Gastroesophageal sphincter (tissue), 3 donors: ENCODE results near the gene FARSA.

ENCODE experiments used
- CTCF ChIP-seq, 4 experiments: fragments of 200-600 bp in 2 of 4; fragments of 450-650 bp in 2 of 4; sonication (generic) in 1 of 4; IDR thresholded peaks; one replicate each; pipeline ENCODE4 v1.5.1; 2017 to 2019; ENCODE audit warnings: antibody characterized with exemption in 4 of 4, mild to moderate bottlenecking in 2 of 4, moderate library complexity in 2 of 4
- EP300 ChIP-seq: sonication (generic); formaldehyde crosslinking; IDR thresholded peaks from one replicate; pipeline ENCODE4 v1.6.1; 2017; ENCODE audit warnings: antibody characterized with exemption, mild to moderate bottlenecking
- POLR2A ChIP-seq, 2 donors: fragments of 450-650 bp; IDR thresholded peaks; one replicate each; pipeline ENCODE4 v1.6.1; 2017; ENCODE audit warnings: antibody characterized with exemption in 2 of 2, mild to moderate bottlenecking in 2 of 2, moderate library complexity in 1 of 2
- POLR2AphosphoS5 ChIP-seq: sonication (generic); formaldehyde crosslinking; IDR thresholded peaks from one replicate; pipeline ENCODE4 v1.6.1; 2017; ENCODE audit warnings: antibody characterized with exemption

GRCh38 chr19:12913851-12914690 lies 19.4 kb downstream of the FARSA start:
- TF ChIP-seq POLR2AphosphoS5 (no peak), CTCF (IDR thresholded peaks at IDR 0.05) (no peak), POLR2A (IDR thresholded peaks at IDR 0.05) (no peak), EP300 (no peak)
